NCI-H1105 (cell line): Measurements from ENCODE around the gene ZNF462.

ENCODE experiments used
- DNase-seq: peaks from one replicate; lab custom pipeline; 2025; lab: John Stamatoyannopoulos, UW

ZNF462 gene

GRCh38 chr9:106862110-106862820 lies 701 bp upstream of the ZNF462 start:
- DNase-seq: no peak

GRCh38 chr9:106864373-106865143 lies 1.6 kb downstream of the ZNF462 start:
- DNase-seq: no peak

- no peak for DNase-seq
Measured at GRCh38 chr9:106866243-106866642, 3.3 kb downstream of the ZNF462 start.

- DNase-seq: no peak
Measured at GRCh38 chr9:106867286-106867685, 4.3 kb downstream of the ZNF462 start.

- no peak for DNase-seq
Measured at GRCh38 chr9:106868087-106868486, 5.1 kb downstream of the ZNF462 start.

GRCh38 chr9:106868565-106868964 lies 5.6 kb downstream of the ZNF462 start:
- DNase-seq: no peak

GRCh38 chr9:106869028-106869427 lies 6.1 kb downstream of the ZNF462 start:
- DNase-seq: no peak

- DNase-seq: no peak
Measured at GRCh38 chr9:106869458-106869857, 6.5 kb downstream of the ZNF462 start.

- no peak for DNase-seq
Measured at GRCh38 chr9:106872641-106873040, 9.7 kb downstream of the ZNF462 start.

- no peak for DNase-seq
Measured at GRCh38 chr9:106874031-106874430, 11.1 kb downstream of the ZNF462 start.

- DNase-seq: no peak
Measured at GRCh38 chr9:106874652-106875051, 11.7 kb downstream of the ZNF462 start.

GRCh38 chr9:106875529-106875928 lies 12.6 kb downstream of the ZNF462 start:
- DNase-seq: no peak

GRCh38 chr9:106877345-106877744 lies 14.4 kb downstream of the ZNF462 start:
- no peak for DNase-seq

GRCh38 chr9:106878081-106878837 lies 15.3 kb downstream of the ZNF462 start:
- DNase-seq: no peak

- no peak for DNase-seq
Measured at GRCh38 chr9:106878934-106879333, 16.0 kb downstream of the ZNF462 start.

- DNase-seq: no peak
Measured at GRCh38 chr9:106879439-106879882, 16.5 kb downstream of the ZNF462 start.

- no peak for DNase-seq
Measured at GRCh38 chr9:106880081-106880480, 17.1 kb downstream of the ZNF462 start.

GRCh38 chr9:106880863-106881262 lies 17.9 kb downstream of the ZNF462 start:
- no peak for DNase-seq

- no peak for DNase-seq
Measured at GRCh38 chr9:106883030-106883429, 20.1 kb downstream of the ZNF462 start.

GRCh38 chr9:106883626-106884190 lies 20.7 kb downstream of the ZNF462 start:
- no peak for DNase-seq

GRCh38 chr9:106885451-106885850 lies 22.5 kb downstream of the ZNF462 start:
- no peak for DNase-seq
